ENCODE measurements around the gene PRDM1.

The PRDM1 gene

DNA sequence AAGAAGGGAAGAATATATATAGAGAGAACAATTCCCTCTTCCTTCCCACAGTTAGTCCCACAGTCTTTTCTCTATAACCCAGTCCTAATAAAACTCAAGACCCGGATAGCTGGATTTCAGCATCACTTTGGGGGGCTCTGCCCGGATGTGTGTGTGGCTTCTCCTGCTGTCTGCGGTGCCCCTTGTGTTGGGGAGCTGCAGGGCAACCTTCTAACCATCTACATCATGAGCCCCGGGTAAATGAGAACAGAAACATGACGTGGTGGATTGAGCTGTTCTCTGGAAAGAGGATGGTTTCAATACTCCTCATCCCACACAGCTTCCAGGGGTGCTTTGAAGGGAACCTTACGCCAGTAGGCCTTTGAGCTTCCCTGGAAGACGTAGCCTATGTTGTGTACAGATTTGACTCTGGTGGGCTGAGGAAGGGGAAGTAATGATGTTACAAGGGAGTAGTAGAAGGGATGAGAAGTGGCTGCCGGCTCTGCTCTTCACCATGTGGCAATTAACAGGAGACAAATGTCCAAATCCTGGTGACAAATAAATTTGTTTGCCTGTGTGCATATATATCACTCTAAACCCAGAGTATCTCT is 13.5 kb upstream of the PRDM1 start:
- DNase-seq: no peak

DNA sequence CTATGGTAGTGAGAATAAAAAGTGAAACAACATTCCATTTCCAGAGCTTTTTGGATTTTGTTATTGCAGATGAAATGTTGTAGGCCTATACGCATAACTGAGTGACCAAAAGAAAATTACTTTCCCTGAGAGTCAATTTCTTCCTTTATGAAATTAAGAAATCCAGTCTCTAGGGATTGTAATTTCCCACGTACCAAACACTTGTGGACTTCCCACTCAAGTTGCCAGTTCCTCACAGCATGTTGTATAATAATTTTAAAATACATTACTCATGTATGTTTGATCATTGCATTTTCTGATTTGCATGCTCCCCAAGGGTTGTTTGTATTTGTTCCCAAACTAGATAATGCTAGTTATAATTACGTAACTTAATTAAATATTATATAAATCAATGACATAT is 12.0 kb upstream of the PRDM1 start:
- DNase-seq: no peak

DNA sequence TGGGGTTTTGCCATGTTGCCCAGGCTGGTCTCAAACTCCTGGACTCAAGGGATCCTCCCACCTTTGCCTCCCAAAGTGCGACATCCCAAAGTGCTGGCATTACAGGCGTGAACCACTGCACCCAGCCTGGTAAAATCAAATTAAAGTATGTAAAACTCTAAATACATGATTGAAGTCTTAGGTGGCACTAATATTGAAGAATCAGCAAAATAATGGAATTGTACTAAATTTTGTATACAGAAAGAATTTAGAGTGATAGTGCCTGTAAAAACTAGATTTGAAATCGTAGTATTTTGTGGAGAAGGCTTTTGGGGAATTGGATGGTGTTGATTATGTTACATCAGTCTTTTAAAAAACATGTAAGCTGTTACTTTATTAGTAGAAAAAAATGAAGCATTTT is 10.0 kb upstream of the PRDM1 start:
- no peak for DNase-seq

DNA sequence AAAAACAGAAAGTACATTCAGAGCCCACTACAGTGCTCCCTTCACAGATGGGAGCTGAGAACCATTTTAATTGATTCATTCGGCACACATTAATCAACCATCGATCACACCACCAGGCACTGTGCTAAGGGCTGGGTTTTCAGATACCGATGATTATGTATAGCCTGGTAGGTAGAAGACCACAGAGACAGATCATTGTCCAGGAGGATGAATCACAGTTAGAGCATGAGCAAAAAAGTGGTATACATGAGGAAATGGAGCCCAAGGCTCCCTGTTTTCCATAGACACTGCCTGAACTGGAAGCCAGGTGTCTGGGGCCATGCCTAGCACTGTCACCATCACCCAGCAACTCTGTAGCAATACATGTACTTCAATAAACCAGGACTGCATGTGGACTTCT is 9.0 kb upstream of the PRDM1 start:
- DNase-seq: no peak

DNA sequence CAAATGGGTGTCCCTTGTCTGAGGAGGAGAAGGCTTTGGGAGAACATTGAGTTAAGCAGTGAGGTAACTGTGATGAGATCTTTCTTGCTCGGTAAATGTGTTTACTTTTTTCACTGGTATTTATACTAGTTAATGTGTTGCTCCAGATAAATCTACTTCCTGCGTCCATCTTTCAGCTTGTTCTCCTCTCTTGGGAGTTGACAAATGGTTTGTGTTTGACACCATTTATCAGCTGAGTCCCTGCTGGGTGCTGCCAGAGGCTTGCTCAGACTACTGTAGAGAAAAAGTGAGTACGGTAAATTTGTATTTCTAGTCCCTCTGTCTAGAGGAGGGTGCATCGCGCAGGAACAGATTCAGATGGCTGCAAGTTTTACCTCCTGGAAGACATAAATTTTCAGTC is 8.3 kb upstream of the PRDM1 start:
- DNase-seq: no peak

DNA sequence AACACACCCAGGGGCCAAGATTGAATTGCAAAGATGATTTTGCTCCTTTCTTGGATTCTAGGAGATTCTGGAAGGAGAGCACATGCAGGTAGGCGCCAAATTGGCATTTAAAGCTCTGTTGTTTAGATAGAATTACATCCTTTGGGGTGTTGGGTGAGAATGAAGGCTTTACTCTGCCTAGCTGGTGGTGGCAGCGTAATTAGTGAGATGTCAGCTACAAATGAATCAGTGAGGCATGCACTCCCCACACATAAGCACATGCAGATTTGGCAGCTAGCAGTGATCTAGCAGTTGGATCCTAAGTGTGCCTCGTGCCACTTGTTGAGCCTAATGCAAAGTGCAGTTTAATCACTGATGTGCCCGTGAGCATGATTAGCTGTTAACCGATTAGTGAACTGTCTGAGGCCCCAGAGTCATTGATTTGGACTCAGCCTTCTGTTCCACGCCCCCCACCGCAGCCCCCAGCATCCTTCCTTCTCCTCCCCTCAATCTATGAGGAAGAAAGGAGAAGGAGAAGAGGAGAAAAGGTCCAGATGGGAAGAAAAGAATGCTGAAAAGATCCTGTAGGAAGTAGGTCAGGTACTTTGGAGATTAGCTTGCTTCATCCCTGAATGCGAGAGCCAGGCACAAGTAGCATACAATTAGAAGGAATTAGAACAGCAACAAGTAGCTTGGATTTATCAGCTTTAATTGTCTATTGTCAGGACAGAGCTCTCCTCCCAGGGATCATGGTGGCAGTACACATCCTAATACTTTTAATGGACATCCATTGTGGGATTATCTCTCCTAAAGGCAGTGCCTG is 6.0 kb upstream of the PRDM1 start:
- peak; percentile 24 for DNase-seq

DNA sequence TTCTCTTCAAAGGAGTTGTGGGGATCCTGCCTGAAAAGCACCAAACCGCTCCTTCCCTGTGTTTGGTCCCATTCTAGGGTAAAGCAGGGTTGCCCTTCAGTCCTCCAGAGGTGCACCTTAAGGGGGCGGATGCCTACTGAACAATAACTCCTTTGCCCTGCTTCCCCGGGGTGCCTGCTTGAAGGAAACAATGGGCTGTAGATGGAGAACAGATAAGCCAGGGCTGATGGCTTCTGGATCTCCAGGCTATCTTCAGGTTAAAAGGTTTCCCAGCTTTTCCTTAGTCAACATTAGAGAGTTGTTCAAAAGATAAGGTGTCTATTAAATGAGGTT is 5.4 kb upstream of the PRDM1 start:
- DNase-seq: no peak

DNA sequence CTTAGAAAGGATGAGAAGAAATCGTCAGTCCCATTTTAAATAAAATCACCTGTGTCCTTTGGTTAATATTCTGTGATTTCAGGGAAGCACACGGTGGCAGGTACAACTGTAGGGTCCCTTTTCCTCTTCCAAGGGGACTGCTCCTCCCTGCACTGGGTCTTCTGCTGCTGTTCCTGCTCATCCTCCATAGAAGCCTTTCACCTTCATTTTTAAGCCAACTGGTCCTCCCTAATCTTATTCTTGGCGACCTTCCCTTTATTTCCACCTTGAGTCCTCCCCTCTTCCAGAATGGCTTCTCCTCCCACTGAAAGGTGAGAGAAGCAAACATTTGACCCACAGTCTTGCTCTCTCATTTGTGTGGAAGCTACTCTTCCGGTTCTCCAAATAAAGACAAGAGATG is 4.4 kb upstream of the PRDM1 start:
- no peak for DNase-seq

DNA sequence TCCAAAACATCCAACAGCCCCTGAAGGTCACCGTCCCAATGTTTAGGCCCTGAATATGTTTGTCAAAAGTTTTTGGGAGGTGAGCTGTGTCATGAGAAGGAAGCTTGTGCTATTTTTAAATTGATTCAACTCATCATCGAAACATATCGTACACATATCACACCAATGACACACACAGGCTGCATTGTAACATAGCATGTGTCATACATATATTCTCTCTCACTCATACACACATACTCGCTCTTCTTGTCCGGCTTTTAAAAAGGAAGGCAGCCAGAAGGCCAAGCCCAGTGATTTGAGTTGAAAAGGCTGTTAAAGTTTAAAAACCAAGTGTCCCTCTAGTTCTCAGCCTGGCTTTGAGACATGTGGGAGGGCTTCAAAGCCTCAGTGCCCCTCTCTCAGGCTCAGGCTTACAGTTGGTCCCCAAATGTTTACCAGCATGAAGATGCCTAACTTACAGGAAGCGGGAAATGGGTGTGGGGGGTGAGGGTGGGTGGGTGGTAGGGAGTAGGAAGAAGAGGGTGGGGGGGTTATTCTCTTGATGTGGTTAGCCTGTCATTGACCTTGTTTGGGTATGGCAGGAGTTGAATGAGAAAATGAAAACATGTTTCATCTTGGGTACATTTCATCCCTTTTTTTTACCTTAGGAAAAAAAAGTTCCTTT is 3.3 kb upstream of the PRDM1 start:
- DNase-seq: no peak

DNA sequence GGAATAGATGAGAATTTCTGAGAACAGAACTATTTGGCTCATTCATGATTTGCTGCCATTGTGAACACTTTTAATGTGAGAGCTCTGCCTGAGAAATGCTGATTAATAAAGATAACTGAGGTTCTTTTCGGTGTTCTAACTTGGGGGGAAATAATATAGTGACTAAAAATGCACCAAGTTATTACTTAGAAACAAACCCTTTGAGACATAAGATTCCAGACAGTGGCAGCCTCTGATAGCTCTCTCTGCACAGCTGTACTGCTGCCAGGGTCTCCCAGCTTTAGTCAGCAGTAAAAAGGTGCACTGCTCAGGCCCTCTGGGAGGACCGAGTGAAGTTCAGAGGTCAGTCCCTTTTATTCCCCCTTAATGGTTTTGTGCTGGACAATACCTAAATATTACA is 2.5 kb upstream of the PRDM1 start:
- no peak for DNase-seq

DNA sequence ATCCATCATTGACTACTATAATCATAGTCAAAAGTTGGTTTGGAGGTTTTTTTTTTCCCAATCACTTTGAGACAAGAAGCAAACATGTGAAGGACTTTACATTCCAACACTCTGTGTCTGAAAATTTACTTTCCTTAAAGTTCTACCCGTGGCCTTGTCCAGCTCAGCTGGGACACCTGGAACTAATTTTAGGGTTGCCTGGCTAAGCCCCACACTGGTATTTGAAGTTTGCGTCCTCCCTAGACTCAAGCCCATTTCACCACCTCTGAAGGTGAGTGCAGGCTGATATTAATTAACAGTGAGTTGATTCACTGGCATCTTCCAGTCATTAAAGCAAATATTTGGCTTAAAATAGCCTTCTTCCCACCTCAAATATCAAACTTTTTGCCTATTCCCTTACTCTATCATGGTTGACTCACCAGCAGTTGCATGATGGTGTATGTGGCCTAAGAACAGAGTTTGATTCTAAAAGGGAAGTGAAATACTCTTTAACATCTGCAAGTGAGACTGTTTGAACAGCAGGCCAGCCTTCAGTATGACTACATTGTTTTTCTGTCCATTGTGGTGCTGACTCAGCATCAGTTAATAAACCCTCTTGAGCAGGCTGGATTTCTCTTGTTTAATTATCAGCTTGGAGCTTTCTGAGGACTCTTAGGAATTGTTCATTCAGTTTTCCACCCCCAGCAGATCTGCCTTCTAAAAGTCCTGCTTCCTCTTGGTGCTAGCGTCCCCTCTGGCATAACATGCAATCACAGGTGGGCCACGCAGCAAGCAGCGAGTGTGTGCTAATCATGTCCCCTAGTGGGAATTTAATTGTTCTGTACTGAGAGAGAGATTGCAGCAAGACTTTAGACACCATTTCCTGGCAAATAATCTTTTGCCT is 1.8 kb upstream of the PRDM1 start:
- peak; percentile 62 for DNase-seq

DNA sequence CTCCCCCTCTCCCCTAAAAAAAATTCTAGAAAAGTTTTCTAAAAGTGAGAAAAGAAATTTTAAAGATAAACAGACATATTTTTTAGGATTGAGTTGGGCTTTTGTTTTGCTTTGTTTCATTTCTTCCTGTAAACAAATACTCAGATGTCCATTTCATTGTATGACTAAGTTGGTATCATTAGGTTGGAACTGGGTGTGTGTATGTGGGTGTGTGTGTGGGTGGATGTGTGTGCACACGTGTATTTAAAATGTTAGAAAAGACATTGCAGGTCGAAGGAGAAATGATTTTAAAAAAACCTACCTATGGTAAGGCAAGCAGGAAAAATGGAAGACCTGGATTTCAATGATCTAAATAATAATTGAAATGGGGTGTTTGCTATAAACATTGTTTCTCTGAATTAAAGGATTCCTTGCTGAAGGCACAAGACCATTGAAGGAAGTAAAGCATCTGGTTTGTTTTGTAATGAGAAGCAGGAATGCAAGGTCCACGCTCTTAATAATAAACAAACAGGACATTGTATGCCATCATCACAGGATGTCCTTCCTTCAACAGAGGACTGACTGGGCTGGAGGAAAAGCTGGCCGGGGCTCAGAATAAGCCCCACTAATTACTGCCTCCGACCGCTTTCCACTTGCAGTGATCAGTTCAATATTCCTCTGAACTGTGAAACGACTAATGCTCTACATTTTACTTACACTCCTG is 996 bp upstream of the PRDM1 start:
- no peak for DNase-seq

DNA sequence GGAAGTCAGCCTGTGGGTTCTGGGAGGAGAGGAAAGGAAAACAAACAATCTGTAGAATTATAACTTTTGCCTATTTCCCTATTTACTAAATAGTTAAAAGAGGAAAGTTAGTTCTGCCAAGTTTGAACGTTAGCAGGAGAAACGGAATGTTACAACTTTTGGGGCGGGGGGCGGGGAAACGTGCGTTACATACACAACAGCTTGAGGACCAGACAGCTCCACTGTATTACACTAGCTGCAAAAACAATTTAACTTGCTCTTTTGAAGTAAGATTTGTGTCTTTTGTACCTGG is 498 bp upstream of the PRDM1 start:
- DNase-seq: no peak

DNA sequence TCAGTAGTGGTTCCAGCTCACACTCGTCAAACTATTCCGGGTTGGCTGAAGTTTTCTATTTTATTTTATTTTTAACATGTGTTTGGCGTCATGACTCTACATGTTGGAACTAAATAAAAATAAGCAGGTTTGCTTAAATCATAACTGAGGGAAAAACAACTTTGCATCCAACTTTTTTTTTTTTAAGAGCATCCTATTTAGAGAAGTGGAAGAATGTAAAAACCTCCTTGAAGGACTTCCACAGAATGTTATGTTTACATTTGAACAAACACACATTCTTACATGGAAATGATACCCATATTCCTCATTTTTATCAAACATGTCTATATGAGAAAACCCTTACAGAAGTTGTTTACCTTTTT is 659 bp downstream of the PRDM1 start:
- DNase-seq: no peak

DNA sequence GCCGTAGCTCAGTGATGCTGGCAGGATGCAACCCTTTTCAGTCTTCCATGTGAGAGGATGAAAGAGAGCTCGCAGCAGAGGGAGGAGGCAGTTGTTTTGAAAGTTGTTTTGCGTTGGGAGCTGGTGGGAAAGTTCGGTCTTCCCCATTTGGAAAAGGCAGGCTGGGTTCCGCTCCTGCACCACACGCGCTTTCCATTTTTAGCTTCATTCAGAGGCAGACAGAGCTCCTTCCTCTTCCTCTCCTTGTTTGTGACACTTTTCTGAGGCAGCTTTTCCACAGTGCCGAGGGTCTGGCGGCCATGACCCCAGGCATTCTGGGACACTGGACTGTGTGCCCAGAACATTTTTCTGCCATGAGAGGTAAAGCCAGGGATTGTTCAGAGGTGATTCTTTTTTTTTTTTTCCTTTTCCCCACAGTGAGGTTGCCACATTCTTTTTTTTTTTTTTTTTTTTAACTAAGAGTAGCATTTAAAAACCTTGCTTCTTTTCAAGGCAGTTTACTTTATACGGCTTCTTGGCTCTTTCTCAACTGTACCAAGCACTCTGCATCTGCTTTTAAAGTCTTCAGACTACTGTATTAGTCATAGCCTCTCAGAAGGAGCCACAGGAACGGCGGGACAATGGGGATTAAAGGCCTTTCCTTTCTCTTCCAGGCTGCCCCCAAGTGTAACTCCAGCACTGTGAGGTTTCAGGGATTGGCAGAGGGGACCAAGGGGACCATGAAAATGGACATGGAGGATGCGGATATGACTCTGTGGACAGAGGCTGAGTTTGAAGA is 1.6 kb downstream of the PRDM1 start:
- DNase-seq: no peak

DNA sequence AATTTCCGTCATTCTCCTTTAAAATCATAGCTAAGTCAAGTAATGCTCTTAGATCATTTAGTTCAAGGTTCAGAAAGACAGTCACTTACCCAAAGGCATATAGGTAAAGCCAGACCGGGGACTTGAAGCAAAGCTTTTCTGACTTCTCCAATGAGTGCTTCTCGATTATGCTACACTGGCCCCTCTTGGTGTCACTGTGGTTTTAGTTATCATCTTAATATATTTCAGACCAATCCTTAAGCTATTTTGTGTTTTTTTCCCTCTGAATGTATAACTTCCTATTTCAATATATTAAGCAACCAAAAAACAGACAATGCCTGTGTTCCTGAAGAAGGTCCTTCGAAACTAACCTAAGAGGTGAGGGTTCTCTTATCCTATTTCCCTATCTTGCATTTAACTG is 3.9 kb downstream of the PRDM1 start:
- DNase-seq: no peak

DNA sequence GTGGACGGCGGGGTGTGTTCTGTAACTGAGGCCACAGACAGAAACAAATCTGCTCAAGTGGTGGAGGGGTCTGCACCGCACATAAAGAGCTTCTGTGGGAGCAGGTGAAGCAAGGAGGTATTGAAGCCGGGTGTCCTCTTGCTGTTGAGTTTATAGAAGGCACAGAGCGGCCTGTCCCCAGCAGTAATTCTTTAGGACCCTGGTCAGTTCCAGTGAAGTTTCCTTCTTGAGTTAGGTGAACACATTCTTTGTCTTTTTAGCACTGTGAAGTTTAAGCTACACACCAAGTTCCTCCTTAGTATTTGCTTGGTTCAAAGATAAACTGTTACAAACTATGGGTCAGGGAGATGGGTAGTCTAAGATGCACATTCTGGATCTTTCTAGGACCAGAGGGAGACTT is 6.1 kb downstream of the PRDM1 start:
- DNase-seq: no peak

DNA sequence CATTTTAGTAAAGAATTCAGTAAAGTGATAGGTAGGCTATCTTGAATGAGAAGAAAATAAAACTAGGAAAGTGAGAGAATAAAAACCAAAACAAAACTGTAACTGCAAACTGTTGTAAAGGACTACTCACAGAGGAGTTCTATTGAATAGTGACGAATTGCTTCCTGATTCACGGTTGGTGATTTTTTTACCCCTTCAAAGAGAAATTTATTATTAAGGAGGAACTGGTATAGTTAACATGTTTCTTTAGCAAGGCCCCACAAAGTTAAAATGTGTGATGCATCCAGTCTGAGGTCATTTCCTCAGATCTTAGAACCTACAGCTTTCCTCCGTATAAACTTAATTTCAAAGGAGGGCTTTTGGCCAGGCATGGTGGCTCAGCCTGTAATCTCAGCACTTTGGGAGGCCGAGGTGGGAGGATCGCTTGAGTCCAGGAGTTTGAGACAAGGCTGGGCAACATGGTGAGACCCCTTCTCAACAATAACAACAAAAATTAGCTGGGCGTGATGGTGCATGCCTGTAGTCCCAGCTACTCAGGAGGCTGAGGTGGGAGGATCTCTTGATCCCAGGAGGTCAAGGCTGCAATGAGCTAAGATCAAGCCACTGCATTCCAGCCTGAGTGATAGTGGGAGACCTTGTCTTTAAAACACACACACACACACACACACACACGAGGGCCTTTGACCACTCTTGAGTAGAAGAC is 8.3 kb downstream of the PRDM1 start:
- DNase-seq: no peak

DNA sequence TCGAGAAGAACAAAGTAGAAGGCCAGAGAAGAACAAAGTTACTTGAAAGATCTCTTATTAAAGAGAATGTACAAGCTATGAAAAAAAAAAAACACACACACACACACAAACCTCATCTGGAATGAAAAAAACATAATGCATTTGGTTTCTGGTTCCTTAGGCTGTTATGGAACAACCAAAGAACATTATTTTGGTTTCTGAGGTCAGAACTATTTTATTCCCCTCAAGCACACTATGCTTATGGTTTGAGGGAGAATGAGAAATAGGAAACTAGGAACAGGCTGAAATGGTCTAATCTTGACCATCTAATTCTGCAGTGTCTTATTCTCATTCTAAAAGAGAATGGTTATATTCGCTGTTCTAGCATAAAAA is 8.8 kb downstream of the PRDM1 start:
- no peak for DNase-seq

DNA sequence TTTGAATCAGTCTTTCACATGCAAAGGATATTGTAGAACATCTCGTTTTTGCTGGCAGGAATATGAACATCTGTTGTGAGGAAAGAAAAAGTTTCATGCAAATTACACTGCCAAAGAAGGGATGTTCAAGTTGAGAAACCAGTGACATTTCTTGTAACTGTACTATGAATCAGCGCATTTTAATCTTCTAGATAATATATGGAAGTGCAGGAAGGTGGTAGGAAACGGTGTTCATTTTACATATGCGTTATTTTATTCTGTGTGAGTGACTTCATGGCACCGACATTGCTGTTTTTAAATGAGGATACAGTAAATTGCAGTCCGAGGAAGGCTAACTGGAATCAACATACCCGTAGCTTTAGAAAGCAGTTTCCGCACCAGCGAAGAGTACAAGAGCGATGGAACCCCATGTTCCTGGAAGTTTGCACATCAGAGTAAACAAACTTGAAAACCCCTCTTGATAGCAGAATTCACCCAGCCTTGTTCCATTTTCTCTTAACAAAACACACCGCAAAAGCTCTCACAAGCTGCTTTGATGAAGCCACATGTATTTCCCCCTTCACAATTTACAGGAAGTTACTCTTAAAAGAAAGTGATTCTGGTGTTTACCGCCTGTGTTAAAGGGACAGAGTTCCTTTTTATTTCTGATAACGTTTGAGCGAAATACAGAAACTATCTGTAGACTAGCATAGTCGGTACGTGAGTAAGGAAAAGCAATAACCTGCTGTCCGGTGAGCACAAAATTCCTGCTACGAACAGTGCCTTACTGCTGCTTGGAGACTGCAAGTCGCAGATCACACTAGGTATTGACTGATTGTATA is 11.5 kb downstream of the PRDM1 start:
- DNase-seq: no peak

All from NCI-H1436 treated with DMSO at 0.1 percent for 48 hours (cell line).